Endothelial cell of umbilical vein (primary cell): ENCODE results near the gene TARBP1. TPM values are rescaled to one million over a fixed set of nuclear protein-coding genes. Genes with fewer than 3 reads are reported as not detected.

ENCODE experiments used
- BruUV-seq: library from RNA; stranded (reverse); fragments of 400-500 nt; replicated peaks from 2 replicates; lab custom pipeline; 2021; lab: Mats Ljungman, UMichigan
- CTCF ChIA-PET: fragments of 300-600, 350-600 bp; sonication (Branson Sonifier 250); formaldehyde crosslinking; loops from one replicate; lab custom pipeline; 2021; ENCODE audit warnings: antibody characterized with exemption, inconsistent platforms; lab: Charles Lee
- POLR2A ChIA-PET: fragments of 300-600, 350-600 bp; sonication (Branson Sonifier 250); formaldehyde crosslinking; loops from one replicate; lab custom pipeline; 2021; ENCODE audit warnings: antibody characterized with exemption, inconsistent platforms; lab: Charles Lee
- DNase-seq: peaks from one replicate; pipeline ENCODE4 v3.0.0-alpha.2; 2011; ENCODE audit warnings: low read depth, low spot score
- FAIRE-seq: peaks from 2 replicates; lab custom pipeline; 2011; peaks lifted over from hg19 to GRCh38; lab: Jason Lieb, UNC
- H2AFZ ChIP-seq: 2 replicates; pipeline ENCODE4 v1.6.0; 2012; ENCODE audit warnings: low read depth, low read length, control low read depth, inconsistent platforms
- H3K27ac ChIP-seq: 2 replicates; pipeline ENCODE4 v1.5.1; 2011; ENCODE audit warnings: low read depth, mild to moderate bottlenecking, control low read depth, low read length, moderate library complexity; ENCODE audit not compliant: insufficient read depth
- H3K27me3 ChIP-seq, 2 experiments: 2 replicates each; pipeline versions ENCODE4 v1.6.0 to v1.6.1; 2011; ENCODE audit warnings: low read length in 2 of 2, mixed read lengths in 1 of 2; ENCODE audit not compliant: control insufficient read depth in 2 of 2, insufficient read depth in 2 of 2
- H3K36me3 ChIP-seq, 2 experiments: 2 replicates in 1 of 2; 3 replicates in 1 of 2; pipeline ENCODE4 v1.5.1; 2011; ENCODE audit warnings: low read length in 2 of 2, mild to moderate bottlenecking in 1 of 2, moderate library complexity in 1 of 2; ENCODE audit not compliant: control insufficient read depth in 2 of 2, insufficient read depth in 2 of 2; ENCODE audit errors: extremely low read depth in 1 of 2
- H3K4me1 ChIP-seq: 3 replicates; pipeline ENCODE4 v1.5.1; 2011; ENCODE audit warnings: mild to moderate bottlenecking, low read length; ENCODE audit not compliant: control insufficient read depth, insufficient read depth; ENCODE audit errors: extremely low read depth
- H3K4me2 ChIP-seq: 2 replicates; pipeline ENCODE4 v1.6.1; 2011; ENCODE audit warnings: low read length, control low read depth, mixed read lengths; ENCODE audit not compliant: insufficient read depth
- H3K4me3 ChIP-seq, 3 experiments: fragments of 200-600 bp in 1 of 3; sonication (generic), shearing (Covaris generic) in 1 of 3; replicated peaks in 1 of 3; 2 replicates each; pipeline ENCODE4 v1.5.1; 2011 to 2016; ENCODE audit warnings: control low read depth in 3 of 3, low read length in 3 of 3, mild to moderate bottlenecking in 2 of 3, inconsistent platforms in 1 of 3, low read depth in 1 of 3, moderate library complexity in 1 of 3; ENCODE audit not compliant: insufficient read depth in 1 of 3
- H3K79me2 ChIP-seq: 2 replicates; pipeline ENCODE4 v1.6.0; 2012; ENCODE audit warnings: low read length, inconsistent platforms; ENCODE audit not compliant: control insufficient read depth, insufficient read depth
- H3K9ac ChIP-seq: replicated peaks from 2 replicates; pipeline ENCODE3; 2011; ENCODE audit warnings: low read length, control low read depth; ENCODE audit not compliant: insufficient read depth; ENCODE audit errors: extremely low read depth
- H3K9me1 ChIP-seq: replicated peaks from 3 replicates; pipeline ENCODE4 v1.6.0; 2011; ENCODE audit warnings: mild to moderate bottlenecking, low read length; ENCODE audit not compliant: control insufficient read depth, insufficient read depth; ENCODE audit errors: extremely low read depth
- H3K9me3 ChIP-seq: replicated peaks from 2 replicates; pipeline ENCODE4 v1.5.1; 2012; ENCODE audit warnings: low read length, inconsistent platforms; ENCODE audit not compliant: control insufficient read depth, insufficient read depth
- H4K20me1 ChIP-seq: replicated peaks from 2 replicates; pipeline ENCODE3; 2011; ENCODE audit warnings: mild to moderate bottlenecking, low read length; ENCODE audit not compliant: control insufficient read depth, insufficient read depth; ENCODE audit errors: extremely low read depth
- CTCF ChIP-seq, 2 donors: IDR thresholded peaks; 1 replicate in 1 of 2; 2 replicates in 1 of 2; pipeline ENCODE4 v1.5.1; 2011; ENCODE audit warnings: low read length in 2 of 2, mild to moderate bottlenecking in 2 of 2, moderate library complexity in 2 of 2, control low read depth in 1 of 2, inconsistent platforms in 1 of 2, low read depth in 1 of 2; ENCODE audit not compliant: insufficient read depth in 1 of 2; ENCODE audit errors: extremely low read depth in 1 of 2
- EZH2 ChIP-seq: IDR thresholded peaks from 2 replicates; pipeline ENCODE4 v1.6.1; 2012; ENCODE audit warnings: borderline replicate concordance, low read depth, mild to moderate bottlenecking, moderate library complexity, low read length, inconsistent platforms; ENCODE audit not compliant: severe bottlenecking
- FOS ChIP-seq: IDR thresholded peaks from 2 replicates; pipeline ENCODE4 v1.6.1; 2011; ENCODE audit warnings: mild to moderate bottlenecking, low read length, moderate library complexity, borderline replicate concordance; ENCODE audit not compliant: insufficient read depth
- JUN ChIP-seq: IDR thresholded peaks from 2 replicates; pipeline ENCODE4 v1.6.1; 2011; ENCODE audit warnings: borderline replicate concordance, low read depth; ENCODE audit not compliant: insufficient read length, insufficient read depth
- MYC ChIP-seq: IDR thresholded peaks from one replicate; pipeline ENCODE4 v1.6.1; 2011; ENCODE audit warnings: mild to moderate bottlenecking, low read depth, low read length
- POLR2A ChIP-seq: IDR thresholded peaks from 2 replicates; pipeline ENCODE4 v1.6.1; 2012; ENCODE audit warnings: low read depth, mild to moderate bottlenecking, control low read depth, low read length
- POLR2AphosphoS5 ChIP-seq: IDR thresholded peaks from 2 replicates; pipeline ENCODE4 v1.6.1; 2012; ENCODE audit warnings: low read depth, mild to moderate bottlenecking, control low read depth, low read length, moderate library complexity; ENCODE audit not compliant: insufficient read depth
- dilution Hi-C: fragments of 300-500 bp; cut with MboI; formaldehyde crosslinking; loops from one replicate; pipeline ENCODE4 v1.15.0; 2019; ENCODE audit warnings: low sequenced_read_pairs; ENCODE audit not compliant: extremely low pct_ligation_motif_present
- intact Hi-C: fragments of 100-400 bp; cut with micrococcal nuclease; formaldehyde crosslinking; loops from one replicate; pipeline ENCODE4 v1.10.0; 2022
- polyA plus RNA-seq, 4 experiments: library from polyadenylated mRNA; depleted of rRNA in 3 of 4; stranded (reverse) in 3 of 4; unstranded in 1 of 4; fragments of >200 nt; gene quantifications; 2 replicates each; pipeline versions ENCODE4 v1.2.1 to v1.2.3, GENCODE V29; 2011 to 2012; ENCODE audit warnings: missing spikeins in 1 of 4
- total RNA-seq: library from RNA; stranded (reverse); gene quantifications from 2 replicates; pipeline ENCODE4 v1.2.3, GENCODE V29; 2021
- TF ChIP-seq, protein P1 (sequence below): IDR thresholded peaks from 2 replicates; pipeline ENCODE4 v1.6.1; 2011; ENCODE audit not compliant: insufficient read depth, insufficient read length

Gene TARBP1
- total and polyA plus RNA-seq, 2 donors (not counting 3 experiments of a cell fraction or from before 2014, with no cell fraction given): 17.3 to 23.4 TPM

DNA sequence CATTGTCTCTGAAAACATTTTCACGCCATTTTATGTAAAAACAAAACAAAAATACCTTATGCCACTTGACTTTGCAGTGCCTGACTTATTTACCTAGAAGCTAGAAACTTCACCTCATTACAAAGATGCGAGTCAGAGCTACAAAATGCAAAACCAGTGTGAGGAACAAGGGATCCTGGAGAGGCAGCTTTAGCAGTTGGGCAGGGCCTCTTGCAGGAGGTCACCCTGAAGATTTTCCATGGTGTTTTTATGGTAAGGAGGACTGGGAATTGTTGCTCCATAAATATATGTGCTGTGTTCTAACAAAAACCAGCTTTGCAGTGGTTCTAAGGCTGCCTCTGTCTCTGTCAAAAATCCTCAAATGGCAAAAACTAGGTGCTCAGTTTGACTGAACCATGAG lies 36.4 kb upstream of the TARBP1 start:
- H3K9me1 ChIP-seq: no peaks in the 10 kb centered on the region
- no peaks in the 10 kb centered on the region for H3K79me2 ChIP-seq
- peak overlapping the region; percentile 41 for H2AFZ ChIP-seq
- peaks cover 15% of the 10 kb centered on the region for H3K4me1 ChIP-seq
- FAIRE-seq (no peak), DNase-seq (no peak)
- H3K36me3 ChIP-seq: no peaks in the 10 kb centered on the region
- H3K9ac ChIP-seq: peak overlapping the region; percentile 58
- TF ChIP-seq FOS (no peak), MYC (no peak), JUN (no peak), EZH2 (no peak), POLR2A (no peak)
- TF ChIP-seq, protein P1, sequence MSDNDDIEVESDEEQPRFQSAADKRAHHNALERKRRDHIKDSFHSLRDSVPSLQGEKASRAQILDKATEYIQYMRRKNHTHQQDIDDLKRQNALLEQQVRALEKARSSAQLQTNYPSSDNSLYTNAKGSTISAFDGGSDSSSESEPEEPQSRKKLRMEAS: no peak
- dilution Hi-C loops: no loop called here
- ChIA-PET POLR2A (no interaction called here), CTCF (interaction anchor here (0.8 to 1.1 kb wide), 4 partner anchors 15 to 569 kb away, joined by 3 to 5 read pairs (median 4); no protein-coding TSS in a partner anchor)
- H3K27ac ChIP-seq: peak overlapping the region; percentile 58
- H4K20me1 ChIP-seq: no peaks in the 10 kb centered on the region
- no peak overlapping the region for H3K4me3 ChIP-seq
- intact Hi-C loops: loop anchor here (1.0 kb wide), 1 partner anchor 29 kb away; no protein-coding TSS in a partner anchor
- peak overlapping the region; percentile 72 for H3K4me2 ChIP-seq
- no peaks in the 10 kb centered on the region for H3K27me3 ChIP-seq
- H3K9me3 ChIP-seq: no peaks in the 10 kb centered on the region
- no TSS peak for BruUV-seq

DNA sequence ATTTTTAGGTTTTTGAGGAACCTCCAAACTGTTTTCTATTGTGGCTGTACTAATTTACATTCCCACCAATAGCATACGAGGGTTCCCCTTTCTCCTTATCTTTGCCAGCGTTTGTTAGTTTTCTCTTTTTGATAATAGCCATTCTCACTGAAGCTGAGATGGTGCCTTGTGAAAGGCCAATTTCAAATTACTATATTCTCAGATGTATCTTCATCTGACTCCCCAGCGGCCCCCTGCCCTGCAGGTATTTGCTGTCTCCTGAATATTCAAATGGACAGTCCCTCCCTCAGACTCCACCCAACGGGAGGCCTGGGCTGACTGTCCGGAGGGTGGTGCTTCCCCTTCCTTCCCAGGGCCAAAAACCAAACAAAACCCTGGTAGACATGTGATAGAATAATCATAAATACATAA lies 33.5 kb upstream of the TARBP1 start:
- H3K9ac ChIP-seq: no peak overlapping the region
- H3K9me1 ChIP-seq: no peaks in the 10 kb centered on the region
- no peaks in the 10 kb centered on the region for H3K79me2 ChIP-seq
- dilution Hi-C loops (no loop called here), intact Hi-C loops (no loop called here)
- H3K4me3 ChIP-seq: no peak overlapping the region
- no peak for DNase-seq
- no peak for TF ChIP-seq MYC
- no peak for TF ChIP-seq FOS
- no peak for TF ChIP-seq CTCF (IDR thresholded peaks at IDR 0.05; ENCODE audit: extremely low read depth in 1 of 2, insufficient read depth in 1 of 2, low read depth in 1 of 2, low read length in 2 of 2)
- TF ChIP-seq POLR2AphosphoS5: no peak
- TF ChIP-seq, protein P1: no peak
- H3K9me3 ChIP-seq: no peaks in the 10 kb centered on the region
- no peaks in the 10 kb centered on the region for H3K27me3 ChIP-seq
- no peak for FAIRE-seq
- H3K27ac ChIP-seq: no peak overlapping the region
- CTCF ChIA-PET: no interaction called here
- H3K4me1 ChIP-seq: peaks cover 15% of the 10 kb centered on the region
- POLR2A ChIA-PET: no interaction called here
- H2AFZ ChIP-seq: no peak overlapping the region
- BruUV-seq: no TSS peak
- H3K36me3 ChIP-seq: no peaks in the 10 kb centered on the region
- no peak overlapping the region for H3K4me2 ChIP-seq
- no peaks in the 10 kb centered on the region for H4K20me1 ChIP-seq
